GM12878 (cell line): Measurements from ENCODE around the gene RBMS3. TPM values are rescaled to one million over a fixed set of nuclear protein-coding genes. Genes with fewer than 3 reads are reported as not detected.

ENCODE experiments used
- ATAC-seq: fragments of 200-7000 bp; cut with Tn5 transposase; 3 replicates; pipeline ENCODE4 v1.9.1; 2020; ENCODE audit warnings: mild to moderate bottlenecking, moderate library complexity
- BruUV-seq: library from RNA; stranded (reverse); fragments of 400-500 nt; replicated peaks from 2 replicates; lab custom pipeline; 2021; lab: Mats Ljungman, UMichigan
- CTCF ChIA-PET: fragments of 300-600 bp; sonication (Branson Sonifier 250); formaldehyde crosslinking; extraction: SDS; loops from one replicate; lab custom pipeline; 2021; ENCODE audit warnings: inconsistent platforms; lab: Yijun Ruan, JAX
- POLR2A ChIA-PET: fragments of 350-600 bp; formaldehyde crosslinking; extraction: SDS; loops from one replicate; lab custom pipeline; 2021; ENCODE audit warnings: inconsistent platforms; lab: Charles Lee
- RAD21 ChIA-PET: fragments of 300-600 bp; sonication (Branson Sonifier 250); formaldehyde crosslinking; loops from one replicate; lab custom pipeline; 2023; ENCODE audit warnings: antibody characterized with exemption; ENCODE audit not compliant: unreplicated experiment; lab: Charles Lee
- SMC1A ChIA-PET: fragments of 300-600 bp; sonication (Branson Sonifier 250); formaldehyde crosslinking; loops from one replicate; lab custom pipeline; 2023; ENCODE audit not compliant: unreplicated experiment, uncharacterized antibody; lab: Charles Lee
- DNase-seq: peaks from one replicate; pipeline ENCODE4 v3.0.0-alpha.2; 2011; ENCODE audit warnings: low read depth, low spot score
- FAIRE-seq: peaks from 3 replicates; lab custom pipeline; 2011; peaks lifted over from hg19 to GRCh38; lab: Jason Lieb, UNC
- H2AFZ ChIP-seq: 2 replicates; pipeline ENCODE4 v1.6.0; 2011; ENCODE audit warnings: low read depth, low read length, control low read depth; ENCODE audit not compliant: control insufficient read depth
- H3K27ac ChIP-seq: 2 replicates; pipeline ENCODE4 v1.5.1; 2011; ENCODE audit warnings: control low read depth; ENCODE audit not compliant: control insufficient read depth, insufficient read depth
- H3K27me3 ChIP-seq, 2 experiments: replicated peaks in 1 of 2; 2 replicates each; pipeline versions ENCODE4 v1.6.0 to v1.6.1; 2011; ENCODE audit warnings: low read length in 1 of 2; ENCODE audit not compliant: control insufficient read depth in 2 of 2, insufficient read depth in 2 of 2
- H3K36me3 ChIP-seq, 2 experiments: 2 replicates each; pipeline ENCODE4 v1.5.1; 2011; ENCODE audit warnings: low read length in 1 of 2; ENCODE audit not compliant: control insufficient read depth in 2 of 2, insufficient read depth in 2 of 2
- H3K4me1 ChIP-seq: 2 replicates; pipeline ENCODE4 v1.6.1; 2011; ENCODE audit warnings: mild to moderate bottlenecking, low read length, moderate library complexity, mixed read lengths; ENCODE audit not compliant: control insufficient read depth, insufficient read depth
- H3K4me2 ChIP-seq: 2 replicates; pipeline ENCODE4 v1.6.0; 2011; ENCODE audit warnings: control low read depth; ENCODE audit not compliant: control insufficient read depth, insufficient read depth
- H3K4me3 ChIP-seq: fragments of 200-600 bp; sonication (generic); 2 replicates; pipeline ENCODE4 v1.5.1; 2016
- H3K79me2 ChIP-seq: 2 replicates; pipeline ENCODE4 v1.6.0; 2011; ENCODE audit warnings: low read length; ENCODE audit not compliant: control insufficient read depth, insufficient read depth
- H3K9ac ChIP-seq: 2 replicates; pipeline ENCODE4 v1.8.0; 2011; ENCODE audit warnings: low read length, control low read depth, mixed read lengths; ENCODE audit not compliant: control insufficient read depth, insufficient read depth
- H3K9me3 ChIP-seq: replicated peaks from 3 replicates; pipeline ENCODE4 v1.5.1; 2011; ENCODE audit warnings: mild to moderate bottlenecking, low read length; ENCODE audit not compliant: control insufficient read depth, insufficient read depth
- H4K20me1 ChIP-seq: 2 replicates; pipeline ENCODE4 v1.6.0; 2011; ENCODE audit not compliant: control insufficient read depth, insufficient read depth
- BCL11A ChIP-seq: IDR thresholded peaks from 2 replicates; pipeline ENCODE4 v1.6.1; 2011; ENCODE audit warnings: low read depth, low read length
- BHLHE40 ChIP-seq, 2 experiments: fragments of 450-650 bp in 1 of 2; IDR thresholded peaks; 2 replicates each; pipeline ENCODE4 v1.6.1; 2011 to 2017; ENCODE audit warnings: low read depth in 2 of 2, borderline replicate concordance in 1 of 2, improper control_type of control experiment in 1 of 2, low read length in 1 of 2, mild to moderate bottlenecking in 1 of 2
- CHD2 ChIP-seq: IDR thresholded peaks from 2 replicates; pipeline ENCODE4 v1.6.1; 2011; ENCODE audit warnings: low read depth, low read length, improper control_type of control experiment, borderline replicate concordance
- CTCF ChIP-seq, 3 experiments: IDR thresholded peaks in 2 of 3; conservative IDR thresholded peaks in 1 of 3; 2 replicates each; pipeline ENCODE4 v1.5.1; 2011; ENCODE audit warnings: low read depth in 3 of 3, low read length in 3 of 3, mild to moderate bottlenecking in 3 of 3, control low read depth in 2 of 3, moderate library complexity in 2 of 3, inconsistent platforms in 1 of 3, mixed read lengths in 1 of 3; ENCODE audit not compliant: control insufficient read depth in 2 of 3, insufficient read depth in 1 of 3; ENCODE audit errors: extremely low read depth in 1 of 3
- NFYB ChIP-seq: IDR thresholded peaks from 2 replicates; pipeline ENCODE4 v1.6.1; 2011; ENCODE audit warnings: low read depth, mild to moderate bottlenecking, low read length, improper control_type of control experiment, moderate library complexity; ENCODE audit not compliant: insufficient read depth
- RAD51 ChIP-seq: fragments of 450-650 bp; IDR thresholded peaks from 2 replicates; pipeline ENCODE4 v1.6.1; 2016; ENCODE audit warnings: moderate library complexity, mild to moderate bottlenecking, inconsistent platforms
- ZBTB40 ChIP-seq: fragments of 450-650 bp; IDR thresholded peaks from 2 replicates; pipeline ENCODE4 v1.6.1; 2016; ENCODE audit warnings: mild to moderate bottlenecking, moderate library complexity, borderline replicate concordance
- WGBS: methylation state at CpG from one replicate; pipeline ENCODE4 v1.1.6; 2016; ENCODE audit warnings: low lambda C conversion rate; ENCODE audit not compliant: insufficient replicate concordance, insufficient coverage; ENCODE audit errors: missing lambda C conversion rate; 5-methylcytosine and 5-hydroxymethylcytosine counted together
- in situ Hi-C: fragments of 300-500 bp; cut with MboI; formaldehyde crosslinking; loops from 9 replicates; pipeline ENCODE4 v1.14.3; 2018; ENCODE audit warnings: mixed read lengths
- intact Hi-C: fragments of 100-400 bp; cut with micrococcal nuclease; formaldehyde crosslinking; loops from one replicate; pipeline ENCODE4 v1.14.2; 2022; ENCODE audit not compliant: unreplicated experiment
- polyA plus RNA-seq, 11 experiments: library from polyadenylated mRNA; depleted of rRNA in 4 of 11; unstranded in 6 of 11; stranded (reverse) in 5 of 11; fragments of >200 nt; fragmentation: Nextera tagmentation in 4 of 11; fragmentation: Illumina TruSeq in 1 of 11; extraction: Ambion mirVana in 4 of 11; extraction: Trizol in 1 of 11; gene quantifications; 1 replicate in 1 of 11; 2 replicates in 10 of 11; pipeline versions ENCODE4 v1.2.1 to v1.2.3, GENCODE V29; 2011 to 2016; ENCODE audit warnings: inconsistent platforms in 2 of 11, missing spikeins in 2 of 11, low read depth in 1 of 11
- total RNA-seq, 4 experiments: library from RNA; depleted of rRNA in 3 of 4; stranded (reverse); fragments of >200 nt in 3 of 4; fragmentation: Illumina TruSeq in 1 of 4; extraction: Trizol in 1 of 4; gene quantifications; 2 replicates each; pipeline versions ENCODE4 v1.2.1 to v1.2.3, GENCODE V29; 2013 to 2021
- TF ChIP-seq, protein P1 (sequence below): fragments of 450-650 bp; IDR thresholded peaks from 2 replicates; pipeline ENCODE4 v1.6.1; 2016; ENCODE audit warnings: mild to moderate bottlenecking

The RBMS3 gene
- total and polyA plus RNA-seq, 10 of the 15 experiments (the other 5 are each of a cell fraction or from before 2014, with no cell fraction given), result 0.79 to 4.7 (median 3.1) TPM

DNA sequence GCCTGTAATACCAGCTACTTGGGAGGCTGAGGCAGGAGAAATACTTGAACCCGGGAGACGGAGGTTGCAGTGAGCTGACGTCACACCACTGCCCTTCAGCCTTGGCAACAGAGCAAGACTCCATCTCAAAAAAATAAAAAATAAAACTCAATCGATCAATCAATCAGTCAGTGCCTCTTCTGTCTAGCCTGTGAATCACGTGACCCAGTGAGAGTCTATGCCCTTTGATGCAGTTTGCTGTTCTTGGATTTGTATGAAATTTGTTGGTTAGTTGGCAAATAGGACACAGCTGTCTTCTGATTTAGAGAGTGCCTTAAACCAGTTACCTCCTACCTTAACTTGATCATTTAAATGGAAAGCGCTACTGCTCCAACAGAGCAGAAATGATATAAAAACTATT, 3.6 kb upstream of the RBMS3 start:
- Histone ChIP-seq H2AFZ (no peak overlapping the region), H3K79me2 (no peaks in the 10 kb centered on the region; the same call in 1 of the 2 replicates), H3K9me3 (no peaks in the 10 kb centered on the region; the same call in 2 of the 3 replicates), H3K4me2 (no peak overlapping the region), H3K36me3 (no peaks in the 10 kb centered on the region), H3K4me3 (no peak overlapping the region), H3K27me3 (no peaks in the 10 kb centered on the region), H3K27ac (no peak overlapping the region), H4K20me1 (no peaks in the 10 kb centered on the region), H3K4me1 (no peaks in the 10 kb centered on the region; the same call in 1 of the 2 replicates), H3K9ac (no peak overlapping the region)
- POLR2A ChIA-PET, result no interaction called here
- SMC1A ChIA-PET, result no interaction called here
- no TSS peak for BruUV-seq
- in situ Hi-C loops (no loop called here), intact Hi-C loops (no loop called here)
- no peak for FAIRE-seq
- no peak for DNase-seq
- 75% methylated on average over 6 of the region's 6 CpGs for WGBS
- no peak for ATAC-seq
- RAD21 ChIA-PET, result no interaction called here
- CTCF ChIA-PET, result no interaction called here
- TF ChIP-seq BHLHE40 (IDR thresholded peaks at IDR 0.05; ENCODE audit: borderline replicate concordance in 1 of 2, low read depth in 2 of 2, low read length in 1 of 2), result 0 out of 4 replicates have a peak, but pooled peaks of 1 of the 2 experiments have one; percentile 15
- peak; percentile 71 for TF ChIP-seq RAD51
- TF ChIP-seq, protein P1, sequence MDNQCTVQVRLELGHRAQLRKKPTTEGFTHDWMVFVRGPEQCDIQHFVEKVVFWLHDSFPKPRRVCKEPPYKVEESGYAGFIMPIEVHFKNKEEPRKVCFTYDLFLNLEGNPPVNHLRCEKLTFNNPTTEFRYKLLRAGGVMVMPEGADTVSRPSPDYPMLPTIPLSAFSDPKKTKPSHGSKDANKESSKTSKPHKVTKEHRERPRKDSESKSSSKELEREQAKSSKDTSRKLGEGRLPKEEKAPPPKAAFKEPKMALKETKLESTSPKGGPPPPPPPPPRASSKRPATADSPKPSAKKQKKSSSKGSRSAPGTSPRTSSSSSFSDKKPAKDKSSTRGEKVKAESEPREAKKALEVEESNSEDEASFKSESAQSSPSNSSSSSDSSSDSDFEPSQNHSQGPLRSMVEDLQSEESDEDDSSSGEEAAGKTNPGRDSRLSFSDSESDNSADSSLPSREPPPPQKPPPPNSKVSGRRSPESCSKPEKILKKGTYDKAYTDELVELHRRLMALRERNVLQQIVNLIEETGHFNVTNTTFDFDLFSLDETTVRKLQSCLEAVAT, result no peak

- Histone ChIP-seq H3K36me3 (no peaks in the 10 kb centered on the region), H3K4me1 (peaks cover 3% of the 10 kb centered on the region), H3K4me3 (no peak overlapping the region), H3K9ac (no peak overlapping the region), H3K27ac (no peak overlapping the region), H3K9me3 (no peaks in the 10 kb centered on the region; the same call in 2 of the 3 replicates), H2AFZ (no peak overlapping the region), H3K27me3 (no peaks in the 10 kb centered on the region), H3K79me2 (peaks cover 8% of the 10 kb centered on the region), H3K4me2 (no peak overlapping the region), H4K20me1 (no peaks in the 10 kb centered on the region)
- ChIA-PET SMC1A (interaction anchor here (1.1 to 3.7 kb wide), 7 partner anchors 10 to 363 kb away, joined by 3 to 23 read pairs (median 4); no protein-coding TSS in a partner anchor), POLR2A (no interaction called here), RAD21 (interaction anchor here (2.0 kb wide), 1 partner anchor 153 kb away, joined by 5 read pairs; no protein-coding TSS in a partner anchor), CTCF (interaction anchor here (1.1 to 1.6 kb wide), 3 partner anchors 9 to 485 kb away, joined by 4 read pairs; no protein-coding TSS in a partner anchor)
- in situ Hi-C loops, result no loop called here
- no peak for ATAC-seq
- BruUV-seq, result no TSS peak
- 50% methylated on average over 4 of the region's 4 CpGs for WGBS
- FAIRE-seq, result no peak
- intact Hi-C loops, result no loop called here
- DNase-seq, result no peak
- TF ChIP-seq CHD2 (no peak), ZBTB40 (no peak), CTCF (IDR thresholded peaks at IDR 0.05 in 2 of 3, conservative IDR thresholded peaks at IDR 0.05 in 1 of 3; ENCODE audit: control insufficient read depth in 2 of 3, extremely low read depth in 1 of 3, insufficient read depth in 1 of 3, low read depth in 3 of 3, low read length in 3 of 3) (no peak), NFYB (no peak), BCL11A (no peak)
These were observed 1.6 kb upstream of the RBMS3 start for GRCh38 chr3:29279286-29279685.
